Neural progenitor cell (in vitro differentiated cells): Measurements from ENCODE around the gene MSI2. TPM values are rescaled to one million over a fixed set of nuclear protein-coding genes. Genes with fewer than 3 reads are reported as not detected.

ENCODE experiments used
- DNase-seq: peaks from one replicate; pipeline ENCODE4 v3.0.0-alpha.2; 2016; ENCODE audit warnings: low spot score
- H2AFZ ChIP-seq: fragments of 200-600 bp; sonication (generic); replicated peaks from 2 replicates; pipeline ENCODE4 v1.6.1; 2016; ENCODE audit warnings: antibody characterized with exemption
- H3F3A ChIP-seq: fragments of 200-600 bp; sonication (generic); 2 replicates; pipeline ENCODE4 v1.6.1; 2016; ENCODE audit warnings: antibody characterized with exemption, low read depth
- H3K27ac ChIP-seq: fragments of 200-600 bp; sonication (generic); 2 replicates; pipeline ENCODE4 v1.5.1; 2016; ENCODE audit warnings: mild to moderate bottlenecking
- H3K27me3 ChIP-seq: fragments of 200-600 bp; sonication (generic); 2 replicates; pipeline ENCODE4 v1.6.1; 2016; ENCODE audit warnings: mild to moderate bottlenecking, moderate library complexity
- H3K36me3 ChIP-seq: fragments of 200-600 bp; sonication (generic); 2 replicates; pipeline ENCODE4 v1.5.1; 2016
- H3K4me1 ChIP-seq: fragments of 200-600 bp; sonication (generic); 2 replicates; pipeline ENCODE4 v1.6.1; 2016; ENCODE audit warnings: mixed run types
- H3K4me2 ChIP-seq: fragments of 200-600 bp; sonication (generic); 2 replicates; pipeline ENCODE4 v1.6.1; 2016
- H3K4me3 ChIP-seq: fragments of 200-600 bp; sonication (generic); 2 replicates; pipeline ENCODE4 v1.5.1; 2016
- H3K79me2 ChIP-seq: fragments of 200-600 bp; sonication (generic); 2 replicates; pipeline ENCODE4 v1.6.1; 2016; ENCODE audit warnings: low read depth
- H3K9ac ChIP-seq: fragments of 200-600 bp; sonication (generic); 2 replicates; pipeline ENCODE4 v1.6.1; 2016
- H3K9me3 ChIP-seq: fragments of 200-600 bp; sonication (generic); 2 replicates; pipeline ENCODE4 v1.5.1; 2016; ENCODE audit warnings: low read depth
- H4K20me1 ChIP-seq: fragments of 200-600 bp; sonication (generic); 2 replicates; pipeline ENCODE4 v1.6.1; 2016; ENCODE audit warnings: low read depth
- H3K27ac Mint-ChIP-seq: 3 replicates; pipeline ENCODE4 v1.8.0; 2021; ENCODE audit warnings: mixed read lengths
- H3K27me3 Mint-ChIP-seq: 2 replicates; pipeline ENCODE4 v1.8.0; 2022; ENCODE audit warnings: low read depth, mild to moderate bottlenecking, inconsistent platforms, moderate library complexity, mixed read lengths; ENCODE audit not compliant: insufficient read depth
- H3K36me3 Mint-ChIP-seq: 3 replicates; pipeline ENCODE4 v1.8.0; 2021; ENCODE audit warnings: mixed read lengths
- H3K4me1 Mint-ChIP-seq: 3 replicates; pipeline ENCODE4 v1.8.0; 2021; ENCODE audit warnings: mixed read lengths
- H3K4me3 Mint-ChIP-seq: 3 replicates; pipeline ENCODE4 v1.8.0; 2021; ENCODE audit warnings: mild to moderate bottlenecking, moderate library complexity, mixed read lengths
- H3K9me3 Mint-ChIP-seq: 3 replicates; pipeline ENCODE4 v1.8.0; 2020; ENCODE audit warnings: mixed read lengths
- EZH2 ChIP-seq: fragments of 200-600 bp; sonication (generic); IDR thresholded peaks from 2 replicates; pipeline ENCODE4 v1.6.1; 2017; ENCODE audit warnings: antibody characterized with exemption, mild to moderate bottlenecking, moderate library complexity
- EZH2phosphoT487 ChIP-seq: fragments of 200-600 bp; sonication (generic); IDR thresholded peaks from 2 replicates; pipeline ENCODE4 v1.6.1; 2017; ENCODE audit warnings: antibody characterized with exemption
- total RNA-seq: library from RNA; depleted of rRNA; stranded (reverse); fragments of >200 nt; gene quantifications from 2 replicates; pipeline ENCODE4 v1.2.3, GENCODE V29; 2015; ENCODE audit warnings: low replicate concordance
- TF ChIP-seq, protein P1 (sequence below): fragments of 200-600 bp; sonication (generic); IDR thresholded peaks from 2 replicates; pipeline ENCODE4 v1.5.1; 2017; ENCODE audit warnings: antibody characterized with exemption, mild to moderate bottlenecking

The MSI2 gene
- total RNA-seq, 1 donor from 2014 or later, result 96.9 TPM

DNA sequence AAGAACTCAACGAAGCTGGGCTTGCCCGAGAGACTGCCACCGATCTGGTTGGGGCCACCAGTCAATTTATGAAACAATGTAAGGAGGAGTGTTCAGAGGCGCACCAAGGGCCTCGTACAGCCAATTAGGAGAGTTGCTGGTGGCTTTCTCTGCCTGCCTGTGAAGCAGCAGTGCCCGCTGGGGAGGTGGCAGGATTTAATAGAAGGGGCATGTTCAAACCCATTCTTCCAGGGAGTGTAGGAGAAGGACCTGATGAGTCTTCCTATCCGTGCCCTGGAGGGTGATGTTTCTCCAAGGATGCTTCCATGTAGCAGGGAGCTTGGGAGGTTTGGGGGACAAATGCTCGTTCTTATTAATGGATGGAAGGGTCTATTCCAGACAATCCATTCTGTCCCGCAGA lies 310.4 kb downstream of the MSI2 start:
- H3K4me3 Mint-ChIP-seq, result no peak overlapping the region
- H3K4me2 ChIP-seq, result no peak overlapping the region
- peaks cover 2% of the 10 kb centered on the region for H3K27me3 Mint-ChIP-seq
- DNase-seq, result no peak
- H3K4me3 ChIP-seq, result no peak overlapping the region
- no peak overlapping the region for H3K27ac Mint-ChIP-seq
- H3K9ac ChIP-seq, result no peak overlapping the region
- no peaks in the 10 kb centered on the region for H3K9me3 ChIP-seq
- H3K36me3 Mint-ChIP-seq, result peaks cover 53% of the 10 kb centered on the region
- H3K79me2 ChIP-seq, result peaks cover 26% of the 10 kb centered on the region
- TF ChIP-seq EZH2phosphoT487, result no peak
- TF ChIP-seq, protein P1, sequence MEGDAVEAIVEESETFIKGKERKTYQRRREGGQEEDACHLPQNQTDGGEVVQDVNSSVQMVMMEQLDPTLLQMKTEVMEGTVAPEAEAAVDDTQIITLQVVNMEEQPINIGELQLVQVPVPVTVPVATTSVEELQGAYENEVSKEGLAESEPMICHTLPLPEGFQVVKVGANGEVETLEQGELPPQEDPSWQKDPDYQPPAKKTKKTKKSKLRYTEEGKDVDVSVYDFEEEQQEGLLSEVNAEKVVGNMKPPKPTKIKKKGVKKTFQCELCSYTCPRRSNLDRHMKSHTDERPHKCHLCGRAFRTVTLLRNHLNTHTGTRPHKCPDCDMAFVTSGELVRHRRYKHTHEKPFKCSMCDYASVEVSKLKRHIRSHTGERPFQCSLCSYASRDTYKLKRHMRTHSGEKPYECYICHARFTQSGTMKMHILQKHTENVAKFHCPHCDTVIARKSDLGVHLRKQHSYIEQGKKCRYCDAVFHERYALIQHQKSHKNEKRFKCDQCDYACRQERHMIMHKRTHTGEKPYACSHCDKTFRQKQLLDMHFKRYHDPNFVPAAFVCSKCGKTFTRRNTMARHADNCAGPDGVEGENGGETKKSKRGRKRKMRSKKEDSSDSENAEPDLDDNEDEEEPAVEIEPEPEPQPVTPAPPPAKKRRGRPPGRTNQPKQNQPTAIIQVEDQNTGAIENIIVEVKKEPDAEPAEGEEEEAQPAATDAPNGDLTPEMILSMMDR, result no peak
- no peak for TF ChIP-seq EZH2
- no peak overlapping the region for H2AFZ ChIP-seq
- peaks cover 52% of the 10 kb centered on the region for H4K20me1 ChIP-seq
- H3K36me3 ChIP-seq, result no peaks in the 10 kb centered on the region
- no peaks in the 10 kb centered on the region for H3K27me3 ChIP-seq
- H3K9me3 Mint-ChIP-seq, result no peaks in the 10 kb centered on the region
- no peak overlapping the region for H3K27ac ChIP-seq
- H3K4me1 ChIP-seq, result peaks cover 39% of the 10 kb centered on the region
- peaks cover 73% of the 10 kb centered on the region for H3K4me1 Mint-ChIP-seq
- peaks cover 13% of the 10 kb centered on the region for H3F3A ChIP-seq

DNA sequence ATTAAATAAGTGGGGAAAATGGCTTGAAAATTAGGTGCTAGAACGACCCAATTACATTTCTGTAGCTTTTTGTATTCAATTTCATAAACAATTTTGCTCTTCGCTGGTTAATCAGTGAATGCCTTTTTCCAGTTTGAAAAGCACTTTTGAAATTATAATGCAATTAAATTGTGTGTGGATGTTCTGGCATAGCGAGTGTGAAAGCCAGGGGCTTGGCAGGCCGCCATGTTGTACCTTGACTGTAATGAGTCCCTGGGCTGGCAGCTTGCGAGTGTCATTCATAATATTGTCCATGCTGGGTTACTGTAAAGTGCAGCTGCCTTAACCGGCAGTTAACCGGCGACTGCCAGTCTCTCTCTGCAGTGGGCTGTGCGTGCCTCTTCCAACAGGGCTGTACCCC lies 310.9 kb downstream of the MSI2 start:
- Mint-ChIP-seq H3K27me3 (peaks cover 2% of the 10 kb centered on the region), H3K4me3 (no peak overlapping the region), H3K4me1 (peaks cover 72% of the 10 kb centered on the region), H3K36me3 (peaks cover 57% of the 10 kb centered on the region), H3K27ac (no peak overlapping the region), H3K9me3 (no peaks in the 10 kb centered on the region)
- TF ChIP-seq, protein P1, result no peak
- Histone ChIP-seq H3F3A (peaks cover 13% of the 10 kb centered on the region), H3K27ac (no peak overlapping the region), H3K27me3 (no peaks in the 10 kb centered on the region), H3K36me3 (no peaks in the 10 kb centered on the region), H3K79me2 (peaks cover 26% of the 10 kb centered on the region), H3K9me3 (no peaks in the 10 kb centered on the region), H3K9ac (no peak overlapping the region), H2AFZ (no peak overlapping the region), H3K4me1 (peaks cover 41% of the 10 kb centered on the region), H3K4me2 (no peak overlapping the region), H4K20me1 (peaks cover 55% of the 10 kb centered on the region), H3K4me3 (no peak overlapping the region)
- DNase-seq, result no peak

DNA sequence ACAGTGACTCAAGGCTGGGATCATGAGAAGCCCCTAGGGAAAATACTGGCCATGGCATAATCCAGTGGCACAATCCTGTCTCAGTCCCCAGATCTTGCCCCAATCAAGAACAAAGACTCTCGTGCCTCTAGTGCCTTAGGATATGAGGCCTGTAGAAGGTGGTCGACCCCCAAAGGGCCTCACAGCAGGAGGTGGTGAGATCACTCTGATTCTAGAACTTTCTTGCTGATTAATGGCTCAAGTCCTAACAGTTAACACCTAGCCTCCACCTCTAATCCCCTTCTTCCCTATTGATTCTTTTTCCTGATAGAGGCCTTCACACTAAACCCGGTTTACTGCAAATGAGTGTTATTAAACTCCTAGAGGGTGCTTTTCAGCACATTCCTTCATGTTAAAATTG lies 312.0 kb downstream of the MSI2 start:
- peaks cover 41% of the 10 kb centered on the region for H3K4me1 ChIP-seq
- TF ChIP-seq EZH2 (no peak), EZH2phosphoT487 (no peak)
- TF ChIP-seq, protein P1, result no peak
- peaks cover 13% of the 10 kb centered on the region for H3F3A ChIP-seq
- no peak overlapping the region for H3K9ac ChIP-seq
- Mint-ChIP-seq H3K27ac (peak overlapping the region; percentile 47), H3K9me3 (no peaks in the 10 kb centered on the region), H3K27me3 (peaks cover 2% of the 10 kb centered on the region), H3K36me3 (peaks cover 59% of the 10 kb centered on the region), H3K4me1 (peaks cover 65% of the 10 kb centered on the region), H3K4me3 (no peak overlapping the region)
- no peaks in the 10 kb centered on the region for H3K36me3 ChIP-seq
- H3K27ac ChIP-seq, result no peak overlapping the region
- H3K79me2 ChIP-seq, result peaks cover 26% of the 10 kb centered on the region
- no peak overlapping the region for H3K4me2 ChIP-seq
- H4K20me1 ChIP-seq, result peaks cover 52% of the 10 kb centered on the region
- no peaks in the 10 kb centered on the region for H3K27me3 ChIP-seq
- H3K9me3 ChIP-seq, result no peaks in the 10 kb centered on the region
- DNase-seq, result no peak
- no peak overlapping the region for H2AFZ ChIP-seq
- no peak overlapping the region for H3K4me3 ChIP-seq
